A375 (cell line): ENCODE measurements around the gene FOXO4. TPM values are rescaled to one million over a fixed set of nuclear protein-coding genes. Genes with fewer than 3 reads are reported as not detected.

Experiments used
- small RNA-seq: library from RNA; depleted of rRNA; stranded (forward); fragments of <200 nt; gene quantifications from one replicate; pipeline ENCODE3, GENCODE V24; 2014
- total RNA-seq: library from RNA; depleted of rRNA; stranded (reverse); fragments of >200 nt; shearing (Covaris generic); gene quantifications from 2 replicates; pipeline ENCODE4 v1.2.3, GENCODE V29; 2014; rRNA removed

FOXO4 gene
- total RNA-seq, result 4.3 and 4.9 TPM in 2 replicates

GRCh38 chrX:71095555-71095980 is at the start of gene FOXO4:
TSS of gene FOXO4 (plus strand) at chrX:71095851. CDS start at chrX:71096529, 678 bp downstream.

GRCh38 chrX:71068044-71068918 is 27.4 kb upstream of the FOXO4 start, which contains the start of gene SNX12:
TSS of gene SNX12 (minus strand) at chrX:71068334. CDS start at chrX:71068306, 28 bp downstream.

GRCh38 chrX:71106427-71106826 is 10.8 kb downstream of the FOXO4 start, which contains the start of gene CXorf65:
TSS of gene CXorf65 (minus strand) at chrX:71106740. CDS start at chrX:71106556, 184 bp downstream.

GRCh38 chrX:71111141-71111843 is 15.6 kb downstream of the FOXO4 start, which contains the start of gene IL2RG:
TSS of gene IL2RG (minus strand) at chrX:71111577. CDS start at chrX:71111539, 38 bp downstream.

GRCh38 chrX:71118032-71118984 is 22.7 kb downstream of the FOXO4 start, which contains the start of gene MED12:
TSS of gene MED12 (plus strand) at chrX:71118596. CDS start at chrX:71118755, 159 bp downstream.

GRCh38 chrX:71144651-71145050 is 49.0 kb downstream of the FOXO4 start, which contains the start of gene NLGN3:
TSS of gene NLGN3 (plus strand) at chrX:71144841. CDS start at chrX:71147750, 2,909 bp downstream.

Small RNAs within 50 kb of the gene (small RNA-seq; reads per million reads assigned to genes)
- gene CXorf65, result not detected

Other genes starting within 250 kb of the FOXO4 start
- gene TEX11, start 187.1 kb upstream of the FOXO4 start, total RNA-seq, result not detected in 2 replicates
- 0.05 and 0.15 TPM in 2 replicates for gene SLC7A3, start 164.8 kb upstream of the FOXO4 start, total RNA-seq
- gene SNX12, start 27.5 kb upstream of the FOXO4 start, total RNA-seq, result 29.9 and 33.1 TPM in 2 replicates
- gene CXorf65, start 10.9 kb downstream of the FOXO4 start, total RNA-seq, result not detected in 2 replicates
- gene IL2RG, start 15.7 kb downstream of the FOXO4 start, total RNA-seq, result 0.11 TPM in 1 of 2 replicates, not detected in the other
- gene MED12, start 22.7 kb downstream of the FOXO4 start, total RNA-seq, result 33.2 and 46.0 TPM in 2 replicates
- gene NLGN3, start 49.0 kb downstream of the FOXO4 start, total RNA-seq, result 0.68 and 0.90 TPM in 2 replicates
- gene GJB1, start 127.4 kb downstream of the FOXO4 start, total RNA-seq, result 4.5 and 5.7 TPM in 2 replicates
- gene ZMYM3, start 158.3 kb downstream of the FOXO4 start, total RNA-seq, result 14.0 and 16.4 TPM in 2 replicates
- 630 and 657 TPM in 2 replicates for gene NONO, start 187.8 kb downstream of the FOXO4 start, total RNA-seq
- gene ITGB1BP2, start 205.9 kb downstream of the FOXO4 start, total RNA-seq, result 1.6 and 2.5 TPM in 2 replicates